ENCODE data around the gene GGT1. TPM values are rescaled to one million over a fixed set of nuclear protein-coding genes. Genes with fewer than 3 reads are reported as not detected.

The GGT1 gene
- total RNA-seq, 4 donors from 2014 or later = 4.1 to 9.6 TPM; not detected in 2

Other genes starting within 250 kb of the GGT1 start
- 1 to 10 TPM in 3 of 4 donors, not detected in 1; 3.3 to 9.9 (median 8.9) TPM for gene ADORA2A, start 175.6 kb upstream of the GGT1 start, total RNA-seq
- gene UPB1, start 107.9 kb upstream of the GGT1 start, total RNA-seq = 1 to 10 TPM in 1 of 4 donors, under 1 TPM in 1, not detected in 2; 0.83 to 2.7 TPM
- 10 to 100 TPM; 26.4 to 68.2 (median 44.9) TPM for gene GUCD1, start 48.1 kb upstream of the GGT1 start, total RNA-seq
- 100 to 1,000 TPM in 2 of 4 donors, 10 to 100 TPM in 2; 42.6 to 189 (median 85.1) TPM for gene SNRPD3, start 47.2 kb upstream of the GGT1 start, total RNA-seq
- gene LRRC75B, start 10.1 kb upstream of the GGT1 start, total RNA-seq = 10 to 100 TPM in 2 of 4 donors, 1 to 10 TPM in 1, under 1 TPM in 1; 0.88 to 16.2 (median 8.2) TPM
- gene PIWIL3, start 171.5 kb downstream of the GGT1 start, total RNA-seq = not detected
- gene SGSM1, start 203.0 kb downstream of the GGT1 start, total RNA-seq = 1 to 10 TPM in 3 of 4 donors, under 1 TPM in 1; 0.88 to 4.9 (median 3.0) TPM